HG03095 (cell line): ENCODE results near the gene BTNL3.
"Not testable (repeated sequence)": the region's sequence is repeated elsewhere in the genome, so short reads cannot be mapped to it uniquely, and the experiment has no call there.

Source experiments
- ATAC-seq: cut with Tn5 transposase; IDR thresholded peaks from one replicate; pipeline ENCODE4 v1.9.1; 2021; ENCODE audit warnings: moderate library complexity; ENCODE audit not compliant: unreplicated experiment

Gene BTNL3, protein sequence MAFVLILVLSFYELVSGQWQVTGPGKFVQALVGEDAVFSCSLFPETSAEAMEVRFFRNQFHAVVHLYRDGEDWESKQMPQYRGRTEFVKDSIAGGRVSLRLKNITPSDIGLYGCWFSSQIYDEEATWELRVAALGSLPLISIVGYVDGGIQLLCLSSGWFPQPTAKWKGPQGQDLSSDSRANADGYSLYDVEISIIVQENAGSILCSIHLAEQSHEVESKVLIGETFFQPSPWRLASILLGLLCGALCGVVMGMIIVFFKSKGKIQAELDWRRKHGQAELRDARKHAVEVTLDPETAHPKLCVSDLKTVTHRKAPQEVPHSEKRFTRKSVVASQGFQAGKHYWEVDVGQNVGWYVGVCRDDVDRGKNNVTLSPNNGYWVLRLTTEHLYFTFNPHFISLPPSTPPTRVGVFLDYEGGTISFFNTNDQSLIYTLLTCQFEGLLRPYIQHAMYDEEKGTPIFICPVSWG

DNA sequence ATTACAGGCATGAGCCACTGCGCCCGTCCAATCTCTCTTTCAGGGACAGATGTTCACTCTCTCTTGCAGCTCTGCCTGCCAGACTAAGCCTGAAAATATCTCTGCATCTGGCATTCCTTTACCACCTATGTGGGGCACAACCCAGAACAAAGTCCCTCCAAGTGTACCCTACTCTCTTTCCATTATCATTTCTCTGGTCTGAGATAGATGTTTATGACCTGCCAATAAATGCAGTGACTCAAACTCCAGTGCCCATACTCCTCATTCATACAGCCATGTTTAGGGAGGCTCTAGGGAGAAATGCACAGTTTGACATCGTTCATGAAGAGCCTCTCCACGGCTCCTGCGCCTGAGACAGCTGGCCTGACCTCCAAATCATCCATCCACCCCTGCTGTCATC lies at the start of gene BTNL3:
Gene BTNL3, plus strand, starts transcription at position 255 of the 400 bp plus-strand sequence. CDS start 183 bp downstream, outside the sequence.
- no peak for ATAC-seq

GRCh38 chr5:180950291-180950949 lies 38.2 kb upstream of the BTNL3 start:
- no peak for ATAC-seq

- ATAC-seq = no peak
Observed at GRCh38 chr5:180959661-180960060, 29.0 kb upstream of the BTNL3 start.

- ATAC-seq = no peak
Observed at GRCh38 chr5:180960209-180960608, 28.4 kb upstream of the BTNL3 start.

DNA sequence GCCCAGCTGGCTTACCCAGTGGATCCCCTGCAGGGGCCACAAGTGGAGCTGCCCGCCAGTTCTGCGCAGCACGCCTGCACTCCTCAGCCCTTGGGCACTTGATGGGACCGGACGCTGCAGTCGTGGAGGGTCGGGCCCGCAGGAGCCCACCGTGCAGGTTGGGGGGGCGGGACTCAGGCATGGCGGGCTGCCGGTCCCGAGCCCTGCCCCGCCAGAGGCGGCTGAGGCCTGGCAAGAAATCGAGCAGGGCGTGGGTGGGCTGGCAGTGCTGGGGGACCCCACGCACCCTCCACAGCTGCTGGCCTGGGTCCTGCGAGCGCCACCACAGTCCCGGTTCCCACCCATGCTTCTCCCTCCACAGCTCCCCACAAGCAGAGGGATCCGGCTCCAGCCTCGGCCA lies 19.2 kb upstream of the BTNL3 start:
- ATAC-seq = no peak

DNA sequence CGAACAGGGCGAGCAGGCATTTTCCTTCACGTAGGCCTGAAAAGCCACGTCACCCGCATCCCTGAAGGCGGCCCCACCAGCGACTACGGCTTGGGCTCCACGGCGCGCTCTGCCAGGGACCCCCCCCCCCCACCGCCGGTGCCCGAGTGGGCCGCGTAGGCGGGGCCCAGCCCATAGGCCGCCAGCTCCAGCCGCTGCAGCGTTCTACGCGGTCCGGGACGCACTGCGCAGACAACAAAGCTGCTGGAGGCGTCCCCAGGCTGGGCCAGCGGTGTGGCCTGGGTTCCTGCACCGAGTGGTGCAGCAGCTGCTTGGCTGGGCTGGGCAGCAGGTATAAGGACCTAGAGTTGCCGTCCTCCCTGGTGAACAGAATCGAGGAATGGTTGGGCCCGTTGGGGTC lies 18.3 kb upstream of the BTNL3 start:
- no peak for ATAC-seq

- ATAC-seq = no peak
Observed at GRCh38 chr5:180970875-180971274, 17.8 kb upstream of the BTNL3 start.

- ATAC-seq = no peak
Observed at GRCh38 chr5:180974612-180975315, 13.9 kb upstream of the BTNL3 start.

- peak; percentile 75 for ATAC-seq
Observed at GRCh38 chr5:180975338-180975737, 13.3 kb upstream of the BTNL3 start.

DNA sequence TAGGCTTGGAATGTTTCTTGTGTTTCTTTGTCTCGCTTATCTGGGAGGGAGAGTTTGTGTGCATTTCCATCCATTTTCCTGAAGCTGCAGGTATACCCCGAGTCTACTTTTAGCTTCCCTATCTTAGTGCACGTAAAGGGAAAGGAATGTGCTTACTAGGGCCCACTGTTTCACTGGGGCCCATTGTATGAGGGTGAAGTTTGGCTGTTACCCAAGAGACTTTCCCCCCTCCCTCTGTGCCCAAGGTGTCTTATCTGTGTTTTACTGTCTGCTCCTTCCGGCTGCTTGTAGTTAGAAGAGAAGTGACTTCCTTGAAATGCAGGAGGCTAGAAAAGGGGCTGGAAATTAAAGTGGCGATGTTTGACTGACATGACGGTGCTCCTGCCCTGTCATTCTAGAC lies 12.1 kb upstream of the BTNL3 start:
- no peak for ATAC-seq

GRCh38 chr5:180977852-180978251 lies 10.8 kb upstream of the BTNL3 start:
- no peak for ATAC-seq

GRCh38 chr5:180982008-180982741 lies 6.5 kb upstream of the BTNL3 start:
- ATAC-seq = no peak

- ATAC-seq = no peak
Observed at GRCh38 chr5:180988016-180988415, 630 bp upstream of the BTNL3 start.

DNA sequence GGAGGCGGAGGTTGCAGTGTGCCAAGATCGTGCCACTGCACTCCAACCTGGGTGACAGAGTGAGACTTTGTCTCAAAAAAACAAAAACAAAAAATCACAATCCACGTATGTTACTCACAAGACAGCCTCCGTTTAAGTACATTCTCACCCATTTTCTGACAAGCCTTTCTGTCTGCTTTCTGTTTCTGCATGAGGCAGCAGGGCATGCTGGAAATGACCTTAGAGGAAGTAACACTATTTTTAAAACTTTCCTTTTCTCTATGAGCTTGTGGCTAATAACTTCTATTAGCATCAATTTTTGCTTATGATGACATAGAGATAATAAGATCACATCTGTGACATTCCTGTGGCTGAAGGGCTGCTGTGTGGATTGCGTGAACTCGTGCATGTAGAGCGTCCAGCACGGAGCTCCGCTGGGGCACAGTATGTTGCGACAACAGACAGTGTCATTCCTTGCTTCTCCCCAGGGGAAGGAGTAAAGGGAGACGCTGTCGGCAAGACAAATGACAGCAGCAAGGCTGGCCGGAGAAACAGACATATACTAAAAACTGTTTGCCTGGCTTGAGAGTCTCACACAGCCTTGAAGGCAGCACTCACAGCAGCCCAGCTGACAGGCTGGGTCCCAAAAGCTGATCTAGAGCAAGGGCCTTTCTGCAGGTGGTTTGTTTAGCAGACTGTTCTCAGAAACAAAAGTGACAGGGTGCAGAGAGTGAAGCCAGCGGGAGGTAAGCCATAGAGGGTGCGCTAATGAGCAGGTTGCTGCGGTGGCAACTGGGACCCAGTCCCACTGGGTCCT lies 1.6 kb downstream of the BTNL3 start:
- ATAC-seq = no peak

- ATAC-seq = no peak
Observed at GRCh38 chr5:180990882-180991242, 2.2 kb downstream of the BTNL3 start.

GRCh38 chr5:181001947-181002346 lies 13.3 kb downstream of the BTNL3 start:
- no peak for ATAC-seq

DNA sequence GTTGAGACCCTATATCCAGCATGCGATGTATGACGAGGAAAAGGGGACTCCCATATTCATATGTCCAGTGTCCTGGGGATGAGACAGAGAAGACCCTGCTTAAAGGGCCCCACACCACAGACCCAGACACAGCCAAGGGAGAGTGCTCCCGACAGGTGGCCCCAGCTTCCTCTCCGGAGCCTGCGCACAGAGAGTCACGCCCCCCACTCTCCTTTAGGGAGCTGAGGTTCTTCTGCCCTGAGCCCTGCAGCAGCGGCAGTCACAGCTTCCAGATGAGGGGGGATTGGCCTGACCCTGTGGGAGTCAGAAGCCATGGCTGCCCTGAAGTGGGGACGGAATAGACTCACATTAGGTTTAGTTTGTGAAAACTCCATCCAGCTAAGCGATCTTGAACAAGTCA lies 17.1 kb downstream of the BTNL3 start:
- ATAC-seq = no peak

- no peak for ATAC-seq
Observed at GRCh38 chr5:181008136-181008535, 19.5 kb downstream of the BTNL3 start.

- ATAC-seq = not testable (repeated sequence)
Observed at GRCh38 chr5:181010018-181010417, 21.4 kb downstream of the BTNL3 start.

- ATAC-seq = not testable (repeated sequence)
Observed at GRCh38 chr5:181014654-181015053, 26.0 kb downstream of the BTNL3 start.
